HEK293 (cell line): Measurements from ENCODE around the gene STARD13.

Experiments used
- CTCF ChIA-PET: fragments of 350-600 bp; formaldehyde crosslinking; extraction: SDS; loops from one replicate; lab custom pipeline; 2021; ENCODE audit warnings: antibody characterized with exemption; lab: Yijun Ruan, JAX
- POLR2A ChIA-PET: fragments of 300-600 bp; formaldehyde crosslinking; extraction: SDS; loops from one replicate; lab custom pipeline; 2020; ENCODE audit warnings: antibody characterized with exemption, inconsistent platforms; lab: Yijun Ruan, JAX
- H3K27ac ChIP-seq: fragments of 200-500 bp; sonication (Bioruptor generic); 2 replicates; pipeline ENCODE4 v1.5.1; 2014; ENCODE audit warnings: low read depth, low read length, control low read depth, inconsistent platforms; ENCODE audit errors: extremely low read depth
- H3K36me3 ChIP-seq, 2 experiments: fragments of 200-500 bp in 1 of 2; sonication (Bioruptor generic) in 1 of 2; 1 replicate in 1 of 2; 2 replicates in 1 of 2; pipeline ENCODE4 v1.5.1; 2014 to 2017; ENCODE audit warnings: inconsistent platforms in 2 of 2, low read length in 2 of 2; ENCODE audit not compliant: control insufficient read depth in 2 of 2, insufficient read depth in 1 of 2
- H3K4me1 ChIP-seq: fragments of 200-500 bp; sonication (Bioruptor generic); 2 replicates; pipeline ENCODE4 v1.5.1; 2014; ENCODE audit warnings: mild to moderate bottlenecking, low read length, inconsistent platforms; ENCODE audit not compliant: control insufficient read depth, insufficient read depth
- H3K4me3 ChIP-seq: 2 replicates; pipeline ENCODE4 v1.5.1; 2011; ENCODE audit warnings: low read depth, mild to moderate bottlenecking, control low read depth, low read length, moderate library complexity
- H3K9me3 ChIP-seq: fragments of 200-500 bp; sonication (Bioruptor generic); 2 replicates; pipeline ENCODE4 v1.5.1; 2014; ENCODE audit warnings: low read depth, low read length, inconsistent platforms; ENCODE audit not compliant: control insufficient read depth, insufficient read depth
- BCL11B ChIP-seq: fragments of 450-650 bp; formaldehyde crosslinking; IDR thresholded peaks from 2 replicates; pipeline ENCODE4 v1.5.1; 2016; ENCODE audit warnings: low read depth, missing biosample characterization, missing genetic modification characterization
- CTCF ChIP-seq: fragments of 450-650 bp; formaldehyde crosslinking; IDR thresholded peaks from 2 replicates; pipeline ENCODE4 v1.5.1; 2016; ENCODE audit warnings: missing biosample characterization, missing genetic modification characterization
- HIC1 ChIP-seq: fragments of 450-650 bp; formaldehyde crosslinking; IDR thresholded peaks from 2 replicates; pipeline ENCODE4 v1.5.1; 2016; ENCODE audit warnings: missing biosample characterization, missing genetic modification characterization
- HOXC10 ChIP-seq: sonication (generic); formaldehyde crosslinking; IDR thresholded peaks from 2 replicates; pipeline ENCODE4 v1.8.1; 2023; ENCODE audit warnings: mild to moderate bottlenecking, missing genetic modification reagents
- KLF16 ChIP-seq: fragments of 450-650 bp; formaldehyde crosslinking; IDR thresholded peaks from 2 replicates; pipeline ENCODE4 v1.5.1; 2017; ENCODE audit warnings: missing biosample characterization, missing genetic modification characterization
- RBAK ChIP-seq: fragments of 450-650 bp; formaldehyde crosslinking; IDR thresholded peaks from 2 replicates; pipeline ENCODE4 v1.5.1; 2016; ENCODE audit warnings: missing biosample characterization, missing genetic modification characterization
- SP3 ChIP-seq: fragments of 450-650 bp; formaldehyde crosslinking; IDR thresholded peaks from 2 replicates; pipeline ENCODE4 v1.5.1; 2016; ENCODE audit warnings: missing biosample characterization, missing genetic modification characterization
- TRIM28 ChIP-seq: IDR thresholded peaks from 2 replicates; pipeline ENCODE4 v1.6.1; 2011; ENCODE audit warnings: low read length, control low read depth, borderline replicate concordance
- ZBTB26 ChIP-seq: fragments of 450-650 bp; formaldehyde crosslinking; optimal IDR thresholded peaks from 2 replicates; pipeline ENCODE3; 2016; ENCODE audit warnings: missing biosample characterization, mild to moderate bottlenecking, missing genetic modification characterization
- ZFP3 ChIP-seq: fragments of 450-650 bp; formaldehyde crosslinking; IDR thresholded peaks from 2 replicates; pipeline ENCODE4 v1.5.1; 2016; ENCODE audit warnings: low read depth, missing biosample characterization, missing genetic modification characterization
- ZNF146 ChIP-seq: fragments of 450-650 bp; formaldehyde crosslinking; IDR thresholded peaks from 2 replicates; pipeline ENCODE4 v1.5.1; 2016; ENCODE audit warnings: missing biosample characterization, missing genetic modification characterization
- ZNF585B ChIP-seq: fragments of 450-650 bp; formaldehyde crosslinking; IDR thresholded peaks from 2 replicates; pipeline ENCODE4 v1.5.1; 2016; ENCODE audit warnings: missing biosample characterization, missing genetic modification characterization
- ZNF623 ChIP-seq: fragments of 450-650 bp; formaldehyde crosslinking; IDR thresholded peaks from 2 replicates; pipeline ENCODE4 v1.5.1; 2016; ENCODE audit warnings: missing biosample characterization, missing genetic modification characterization
- ZNF692 ChIP-seq: fragments of 450-650 bp; formaldehyde crosslinking; IDR thresholded peaks from 2 replicates; pipeline ENCODE4 v1.5.1; 2016; ENCODE audit warnings: missing biosample characterization, missing genetic modification characterization
- ZNF830 ChIP-seq: fragments of 450-650 bp; IDR thresholded peaks from 2 replicates; pipeline ENCODE4 v1.5.0; 2018; ENCODE audit warnings: missing biosample characterization, missing genetic modification characterization, low read depth, mild to moderate bottlenecking, moderate library complexity
- ZNF837 ChIP-seq: fragments of 450-650 bp; formaldehyde crosslinking; IDR thresholded peaks from 2 replicates; pipeline ENCODE4 v1.5.1; 2016; ENCODE audit warnings: missing biosample characterization, missing genetic modification characterization
- ZSCAN18 ChIP-seq: fragments of 450-650 bp; formaldehyde crosslinking; IDR thresholded peaks from 2 replicates; pipeline ENCODE4 v1.5.1; 2016; ENCODE audit warnings: missing biosample characterization, missing genetic modification characterization
- ZSCAN4 ChIP-seq: fragments of 450-650 bp; formaldehyde crosslinking; IDR thresholded peaks from 2 replicates; pipeline ENCODE4 v1.5.1; 2017; ENCODE audit warnings: missing biosample characterization, missing genetic modification characterization

Gene STARD13

GRCh38 chr13:33299626-33300025 lies 14.1 kb upstream of the STARD13 start:
- no peaks in the 10 kb centered on the region for H3K36me3 ChIP-seq
- POLR2A ChIA-PET: no interaction called here
- CTCF ChIA-PET: no interaction called here

GRCh38 chr13:33296793-33297425 lies 11.4 kb upstream of the STARD13 start:
- H3K36me3 ChIP-seq: no peaks in the 10 kb centered on the region
- TF ChIP-seq ZSCAN4 (tag by site-specific recombination) (no peak), SP3 (tag by site-specific recombination) (no peak), RBAK (tag by site-specific recombination) (no peak), TRIM28 (no peak), ZBTB26 (no peak), ZNF623 (tag by site-specific recombination) (no peak), ZNF837 (tag by site-specific recombination) (no peak), ZSCAN18 (tag by site-specific recombination) (no peak), BCL11B (tag by site-specific recombination) (no peak), ZNF146 (tag by site-specific recombination) (no peak), HIC1 (tag by site-specific recombination) (no peak), CTCF (tag by site-specific recombination) (no peak), ZNF585B (tag by site-specific recombination) (no peak), ZNF830 (tag by site-specific recombination) (no peak), HOXC10 (no peak), KLF16 (no peak), ZFP3 (tag by site-specific recombination) (no peak)
- TF ChIP-seq, all 188 proteins: peak for 0
- CTCF ChIA-PET: no interaction called here
- no peak overlapping the region for H3K27ac ChIP-seq
- no peak overlapping the region for H3K4me3 ChIP-seq
- POLR2A ChIA-PET: no interaction called here
- H3K4me1 ChIP-seq: no peaks in the 10 kb centered on the region
- H3K9me3 ChIP-seq: no peaks in the 10 kb centered on the region

More at GRCh38 chr13:33299626-33300025, 14.1 kb upstream of the STARD13 start:
- TF ChIP-seq ZNF830 (tag by site-specific recombination) (no peak), ZNF692 (tag by site-specific recombination) (no peak)
- H3K27ac ChIP-seq: no peak overlapping the region
- H3K9me3 ChIP-seq: no peaks in the 10 kb centered on the region
- H3K4me3 ChIP-seq: no peak overlapping the region
- H3K4me1 ChIP-seq: no peaks in the 10 kb centered on the region
